ENCODE data around the gene TTC19. TPM values are rescaled to one million over a fixed set of nuclear protein-coding genes. Genes with fewer than 3 reads are reported as not detected.
"Not testable (repeated sequence)": the region's sequence is repeated elsewhere in the genome, so short reads cannot be mapped to it uniquely, and the experiment has no call there.

The TTC19 gene
- total RNA-seq, 1 donor from 2014 or later, result 21.9 TPM

GRCh38 chr17:15978606-15979005, 21.0 kb upstream of the TTC19 start:
- Histone ChIP-seq H3K4me1 (ENCODE audit: insufficient read depth, low read length) (peaks cover 13% of the 10 kb centered on the region), H3K79me2 (ENCODE audit: insufficient read depth, low read length) (peaks cover 11% of the 10 kb centered on the region), H3K9ac (ENCODE audit: low read length) (no peak overlapping the region), H3K27ac (ENCODE audit: low read depth, low read length) (no peak overlapping the region), H2AFZ (ENCODE audit: low read depth, low read length) (no peak overlapping the region), H3K36me3 (ENCODE audit: insufficient read depth, low read length) (peaks cover 3% of the 10 kb centered on the region), H3K4me3 (ENCODE audit: insufficient read depth, low read depth, low read length) (no peak overlapping the region), H3K27me3 (ENCODE audit: insufficient read depth, low read length) (no peaks in the 10 kb centered on the region), H3K9me3 (ENCODE audit: insufficient read depth, low read depth, low read length) (no peaks in the 10 kb centered on the region), H3K4me2 (ENCODE audit: low read length) (no peak overlapping the region), H4K20me1 (ENCODE audit: insufficient read depth, low read length) (no peaks in the 10 kb centered on the region)
- Mint-ChIP-seq H3K4me1 (ENCODE audit: low read depth, unreplicated experiment) (peaks cover 12% of the 10 kb centered on the region), H3K27ac (ENCODE audit: unreplicated experiment) (no peak overlapping the region), H3K27me3 (ENCODE audit: low read depth, unreplicated experiment) (no peaks in the 10 kb centered on the region), H3K36me3 (ENCODE audit: low read depth, unreplicated experiment) (peaks cover 26% of the 10 kb centered on the region), H3K4me3 (ENCODE audit: unreplicated experiment) (no peak overlapping the region), H3K9me3 (ENCODE audit: unreplicated experiment) (no peaks in the 10 kb centered on the region)
- TF ChIP-seq EZH2 (IDR thresholded peaks at IDR 0.05; ENCODE audit: insufficient read depth, low read length), result no peak
- no peak for TF ChIP-seq CTCF (IDR thresholded peaks at IDR 0.05; ENCODE audit: insufficient read depth, low read depth, low read length)
- FAIRE-seq, result no peak
- DNase-seq (ENCODE audit: low read depth), result no peak

GRCh38 chr17:15979013-15979412, 20.6 kb upstream of the TTC19 start:
- not testable (repeated sequence) for H3K27me3 Mint-ChIP-seq (ENCODE audit: low read depth, unreplicated experiment); H3K27ac Mint-ChIP-seq (ENCODE audit: unreplicated experiment); H2AFZ ChIP-seq (ENCODE audit: low read depth, low read length); H3K36me3 ChIP-seq (ENCODE audit: insufficient read depth, low read length); H3K27me3 ChIP-seq (ENCODE audit: insufficient read depth, low read length); H3K4me3 ChIP-seq (ENCODE audit: insufficient read depth, low read depth, low read length); DNase-seq (ENCODE audit: low read depth); H3K9ac ChIP-seq (ENCODE audit: low read length); H3K4me3 Mint-ChIP-seq (ENCODE audit: unreplicated experiment); H3K9me3 Mint-ChIP-seq (ENCODE audit: unreplicated experiment); H3K4me2 ChIP-seq (ENCODE audit: low read length); H4K20me1 ChIP-seq (ENCODE audit: insufficient read depth, low read length); H3K9me3 ChIP-seq (ENCODE audit: insufficient read depth, low read depth, low read length); FAIRE-seq; H3K27ac ChIP-seq (ENCODE audit: low read depth, low read length); H3K79me2 ChIP-seq (ENCODE audit: insufficient read depth, low read length)
- H3K36me3 Mint-ChIP-seq (ENCODE audit: low read depth, unreplicated experiment), result peaks cover 26% of the 10 kb centered on the region
- H3K4me1 ChIP-seq (ENCODE audit: insufficient read depth, low read length), result peaks cover 13% of the 10 kb centered on the region
- H3K4me1 Mint-ChIP-seq (ENCODE audit: low read depth, unreplicated experiment), result peaks cover 12% of the 10 kb centered on the region

GRCh38 chr17:15981208-15981607, 18.4 kb upstream of the TTC19 start:
- TF ChIP-seq EZH2 (IDR thresholded peaks at IDR 0.05; ENCODE audit: insufficient read depth, low read length) (no peak), CTCF (IDR thresholded peaks at IDR 0.05; ENCODE audit: insufficient read depth, low read depth, low read length) (no peak)
- Histone ChIP-seq H3K4me2 (ENCODE audit: low read length) (peak overlapping the region; percentile 36), H3K9me3 (ENCODE audit: insufficient read depth, low read depth, low read length) (no peaks in the 10 kb centered on the region), H3K27me3 (ENCODE audit: insufficient read depth, low read length) (no peaks in the 10 kb centered on the region), H3K4me3 (ENCODE audit: insufficient read depth, low read depth, low read length) (no peak overlapping the region), H3K9ac (ENCODE audit: low read length) (no peak overlapping the region), H2AFZ (ENCODE audit: low read depth, low read length) (no peak overlapping the region), H4K20me1 (ENCODE audit: insufficient read depth, low read length) (no peaks in the 10 kb centered on the region), H3K27ac (ENCODE audit: low read depth, low read length) (no peak overlapping the region), H3K36me3 (ENCODE audit: insufficient read depth, low read length) (peaks cover 13% of the 10 kb centered on the region), H3K4me1 (ENCODE audit: insufficient read depth, low read length) (peaks cover 13% of the 10 kb centered on the region), H3K79me2 (ENCODE audit: insufficient read depth, low read length) (peaks cover 3% of the 10 kb centered on the region)
- DNase-seq (ENCODE audit: low read depth), result no peak
- Mint-ChIP-seq H3K27me3 (ENCODE audit: low read depth, unreplicated experiment) (no peaks in the 10 kb centered on the region), H3K27ac (ENCODE audit: unreplicated experiment) (no peak overlapping the region), H3K36me3 (ENCODE audit: low read depth, unreplicated experiment) (peaks cover 28% of the 10 kb centered on the region), H3K4me3 (ENCODE audit: unreplicated experiment) (no peak overlapping the region), H3K4me1 (ENCODE audit: low read depth, unreplicated experiment) (peaks cover 12% of the 10 kb centered on the region), H3K9me3 (ENCODE audit: unreplicated experiment) (no peaks in the 10 kb centered on the region)
- FAIRE-seq, result no peak
